ENCODE data around the gene STARD10. TPM values are rescaled to one million over a fixed set of nuclear protein-coding genes. Genes with fewer than 3 reads are reported as not detected.

The STARD10 gene
- total and polyA plus RNA-seq, 9 of the 15 experiments (the other 6 are each of a cell fraction or from before 2014, with no cell fraction given), result 0.15 to 52.9 (median 32.3) TPM

DNA sequence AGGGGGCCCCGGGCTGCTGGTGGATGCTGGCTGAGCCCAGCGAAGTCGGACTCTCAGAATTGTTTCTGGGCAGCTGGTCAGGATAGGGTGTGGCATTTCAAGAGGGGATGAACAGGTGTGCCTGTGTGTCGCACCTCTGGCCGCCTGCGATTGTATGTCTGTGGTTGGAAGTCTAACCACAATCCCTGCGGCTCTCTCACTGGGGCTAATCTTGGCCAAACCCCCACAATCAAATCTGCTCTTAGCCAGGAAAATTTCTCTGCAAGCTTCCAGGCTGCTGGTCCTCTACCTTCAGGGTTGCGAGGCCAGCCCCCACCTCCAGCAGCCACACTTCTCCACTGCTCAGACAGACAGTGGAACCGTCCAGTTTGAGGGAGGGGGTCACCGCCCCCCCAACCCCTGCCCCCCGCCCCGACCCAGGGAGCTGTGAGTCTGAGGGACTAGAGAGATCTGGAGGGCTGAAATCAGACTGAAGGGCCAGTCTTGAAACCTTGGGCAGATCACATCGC is 21.3 kb upstream of the STARD10 start:
- peak; percentile 6 for ATAC-seq
- POLR2A ChIA-PET, result interaction anchor here (0.5 to 2.8 kb wide), 10 partner anchors 8 to 740 kb away, joined by 3 to 17 read pairs (median 4); partner anchors contain the start of gene STARD10
- H3K9ac ChIP-seq (ENCODE audit: insufficient read depth in 1 of 2, low read depth in 2 of 2, low read length in 2 of 2), result peak overlapping the region; percentile 78 to 92; a peak in 3 of 4 replicates
- FAIRE-seq, result peak; percentile 73
- peaks cover 33 to 42% of the 10 kb centered on the region in 2 experiments for H3K4me1 ChIP-seq (replicated peaks in 1 of 2; ENCODE audit: control insufficient read depth in 2 of 2, insufficient read depth in 2 of 2, low read length in 2 of 2)
- 8% methylated on average over 10 of the region's 13 CpGs for WGBS (ENCODE audit: insufficient coverage, low coverage, missing lambda C conversion rate)
- BruUV-seq (replicated peaks), result no TSS peak
- H2AFZ ChIP-seq (ENCODE audit: low read depth, low read length), result peak overlapping the region; percentile 96
- H3K9me1 ChIP-seq (ENCODE audit: control insufficient read depth, insufficient read depth, low read length), result peaks cover 5% of the 10 kb centered on the region
- peak; percentile 52 to 71 (median 68) for DNase-seq (ENCODE audit: extremely low read depth in 1 of 4, low spot score in 3 of 4)
- no peaks in the 10 kb centered on the region for H3K36me3 ChIP-seq (ENCODE audit: control insufficient read depth, insufficient read depth, low read length)
- peak overlapping the region; percentile 59 for H3K4me3 ChIP-seq
- H3K4me2 ChIP-seq (ENCODE audit: insufficient read depth, low read length), result peak overlapping the region; percentile 93
- in situ Hi-C loops (cut with MboI) (no loop called here), intact Hi-C loops (cut with micrococcal nuclease) (no loop called here)
- peaks cover 4% of the 10 kb centered on the region; the same call in 2 of the 3 replicates for H3K79me2 ChIP-seq (ENCODE audit: control insufficient read depth, insufficient read depth, low read length)
- no peaks in the 10 kb centered on the region for H4K20me1 ChIP-seq (replicated peaks; ENCODE audit: control insufficient read depth, insufficient read depth, low read length)
- H3K27ac ChIP-seq (ENCODE audit: extremely low read depth, low read depth, low read length), result peak overlapping the region; percentile 87; the same call in 1 of the 3 replicates
- H3K9me3 ChIP-seq (replicated peaks; ENCODE audit: control insufficient read depth, insufficient read depth, low read depth, low read length), result no peaks in the 10 kb centered on the region
- no peaks in the 10 kb centered on the region for H3K27me3 ChIP-seq (ENCODE audit: control insufficient read depth in 2 of 2, insufficient read depth in 2 of 2, low read length in 2 of 2)
- CTCF ChIA-PET (ENCODE audit: low intra/inter-chr PET ratio), result interaction anchor here (1.0 to 3.1 kb wide), 2 partner anchors 22 to 90 kb away, joined by 3 to 20 read pairs; no protein-coding TSS in a partner anchor
- TF ChIP-seq KDM5B (IDR thresholded peaks at IDR 0.05; ENCODE audit: insufficient replicate concordance, low read depth, low read length) (no peak), ZNF740 (CRISPR knock-in tag; IDR thresholded peaks at IDR 0.05) (peak; percentile 60; the same call in 1 of the 2 replicates), ZNF740 (tag; IDR thresholded peaks at IDR 0.05) (no peak), KHSRP (IDR thresholded peaks at IDR 0.05) (no peak), CUX1 (CRISPR knock-in tag; IDR thresholded peaks at IDR 0.05) (no peak), ZBED1 (IDR thresholded peaks at IDR 0.05) (0 out of 2 replicates have a peak, but pooled peaks have one; percentile 71), TFAP4 (CRISPR knock-in tag; IDR thresholded peaks at IDR 0.05; ENCODE audit: borderline replicate concordance) (0 out of 2 replicates have a peak, but pooled peaks have one; percentile 41), ZNF197 (CRISPR knock-in tag; IDR thresholded peaks at IDR 0.05; ENCODE audit: low read depth) (0 out of 2 replicates have a peak, but pooled peaks have one; percentile 37), FOXP1 (CRISPR knock-in tag; IDR thresholded peaks at IDR 0.05) (0 out of 2 replicates have a peak, but pooled peaks have one; percentile 29), CBFA2T2 (conservative IDR thresholded peaks at IDR 0.05) (peak; percentile 80), RUNX1 (IDR thresholded peaks at IDR 0.05; ENCODE audit: low read depth) (peak; percentile 89; the same call in 1 of the 2 replicates), TEAD4 (IDR thresholded peaks at IDR 0.05; ENCODE audit: low read length) (peak; percentile 86), TEAD4 (CRISPR knock-in tag; IDR thresholded peaks at IDR 0.05; ENCODE audit: borderline replicate concordance) (no peak), CREM (IDR thresholded peaks at IDR 0.05; ENCODE audit: low read depth) (peak; percentile 5; the same call in 1 of the 2 replicates), TCF3 (CRISPR knock-in tag; IDR thresholded peaks at IDR 0.05) (peak; percentile 83)

Measured in K562 (cell line).